Keratinocyte (primary cell): ENCODE measurements around the gene CCSER1. TPM values are rescaled to one million over a fixed set of nuclear protein-coding genes. Genes with fewer than 3 reads are reported as not detected.

Experiments used
- DNase-seq: peaks from one replicate; pipeline ENCODE4 v3.0.0-alpha.2; 2011; ENCODE audit warnings: low read depth, missing footprints, low spot score
- FAIRE-seq: peaks from 2 replicates; lab custom pipeline; 2011; peaks lifted over from hg19 to GRCh38; lab: Jason Lieb, UNC
- H2AFZ ChIP-seq: 2 replicates; pipeline ENCODE4 v1.6.0; 2012; ENCODE audit warnings: low read length, control low read depth, inconsistent platforms; ENCODE audit not compliant: control insufficient read depth
- H3K27ac ChIP-seq: 2 replicates; pipeline ENCODE4 v1.5.1; 2011; ENCODE audit warnings: low read length; ENCODE audit not compliant: control insufficient read depth, insufficient read depth
- H3K27me3 ChIP-seq: 3 replicates; pipeline ENCODE4 v1.6.0; 2011; ENCODE audit warnings: low read length; ENCODE audit not compliant: control insufficient read depth, insufficient read depth; ENCODE audit errors: extremely low read depth
- H3K36me3 ChIP-seq, 2 experiments: 2 replicates in 1 of 2; 3 replicates in 1 of 2; pipeline ENCODE4 v1.5.1; 2011; ENCODE audit warnings: low read length in 2 of 2, mild to moderate bottlenecking in 1 of 2; ENCODE audit not compliant: control insufficient read depth in 2 of 2, insufficient read depth in 2 of 2; ENCODE audit errors: extremely low read depth in 1 of 2
- H3K4me1 ChIP-seq: 3 replicates; pipeline ENCODE4 v1.5.1; 2011; ENCODE audit warnings: low read length; ENCODE audit not compliant: control insufficient read depth, insufficient read depth; ENCODE audit errors: extremely low read depth
- H3K4me2 ChIP-seq: 3 replicates; pipeline ENCODE4 v1.6.0; 2011; ENCODE audit warnings: low read depth, low read length; ENCODE audit not compliant: control insufficient read depth, insufficient read depth; ENCODE audit errors: extremely low read depth
- H3K4me3 ChIP-seq, 3 experiments: fragments of 200-600 bp in 1 of 3; sonication (generic) in 1 of 3; 2 replicates in 2 of 3; 3 replicates in 1 of 3; pipeline ENCODE4 v1.5.1; 2011 to 2016; ENCODE audit warnings: low read length in 3 of 3, mild to moderate bottlenecking in 3 of 3, control low read depth in 2 of 3, inconsistent platforms in 1 of 3, low read depth in 1 of 3, mixed read lengths in 1 of 3, mixed run types in 1 of 3, moderate library complexity in 1 of 3; ENCODE audit not compliant: control insufficient read depth in 2 of 3, insufficient read depth in 2 of 3; ENCODE audit errors: extremely low read depth in 1 of 3
- H3K79me2 ChIP-seq: 2 replicates; pipeline ENCODE4 v1.6.0; 2012; ENCODE audit warnings: low read length; ENCODE audit not compliant: control insufficient read depth, insufficient read depth
- H3K9ac ChIP-seq: 3 replicates; pipeline ENCODE4 v1.6.0; 2011; ENCODE audit warnings: low read length; ENCODE audit not compliant: control insufficient read depth, insufficient read depth; ENCODE audit errors: extremely low read depth
- H3K9me1 ChIP-seq: 3 replicates; pipeline ENCODE4 v1.6.0; 2011; ENCODE audit warnings: low read length; ENCODE audit not compliant: control insufficient read depth, insufficient read depth; ENCODE audit errors: extremely low read depth
- H3K9me3 ChIP-seq: 2 replicates; pipeline ENCODE4 v1.5.1; 2012; ENCODE audit warnings: low read depth, low read length; ENCODE audit not compliant: control insufficient read depth
- H4K20me1 ChIP-seq: 3 replicates; pipeline ENCODE4 v1.6.0; 2011; ENCODE audit warnings: low read length; ENCODE audit not compliant: control insufficient read depth, insufficient read depth; ENCODE audit errors: extremely low read depth
- EZH2 ChIP-seq: IDR thresholded peaks from one replicate; pipeline ENCODE4 v1.6.1; 2012; ENCODE audit warnings: inconsistent platforms, mild to moderate bottlenecking, low read length, moderate library complexity
- dilution Hi-C: fragments of 300-500 bp; cut with MboI; formaldehyde crosslinking; loops from one replicate; pipeline ENCODE4 v1.7.0; 2020; ENCODE audit warnings: low sequenced_read_pairs; ENCODE audit not compliant: extremely low pct_ligation_motif_present
- polyA plus RNA-seq, 5 experiments: library from polyadenylated mRNA; depleted of rRNA in 3 of 5; stranded (reverse) in 3 of 5; stranded (forward) in 1 of 5; unstranded in 1 of 5; fragments of >200 nt; gene quantifications; 1 replicate in 1 of 5; 2 replicates in 3 of 5; 3 replicates in 1 of 5; pipeline versions ENCODE4 v1.2.1 to v1.2.3, GENCODE V29; 2011 to 2012; ENCODE audit warnings: missing spikeins in 2 of 5, low read depth in 1 of 5, low replicate concordance in 1 of 5
- TF ChIP-seq, protein P1 (sequence below), 3 experiments: IDR thresholded peaks in 1 of 3; conservative IDR thresholded peaks in 1 of 3; optimal IDR thresholded peaks in 1 of 3; 2 replicates in 2 of 3; 3 replicates in 1 of 3; pipeline versions ENCODE3 to v1.5.1; 2011; ENCODE audit warnings: low read length in 3 of 3, mild to moderate bottlenecking in 3 of 3, moderate library complexity in 2 of 3, control low read depth in 1 of 3, inconsistent platforms in 1 of 3; ENCODE audit not compliant: insufficient read depth in 2 of 3; ENCODE audit errors: extremely low read depth in 1 of 3

The CCSER1 gene
- polyA plus RNA-seq, 1 donor (not counting 4 experiments of a cell fraction or from before 2014, with no cell fraction given), result 1.2 TPM

DNA sequence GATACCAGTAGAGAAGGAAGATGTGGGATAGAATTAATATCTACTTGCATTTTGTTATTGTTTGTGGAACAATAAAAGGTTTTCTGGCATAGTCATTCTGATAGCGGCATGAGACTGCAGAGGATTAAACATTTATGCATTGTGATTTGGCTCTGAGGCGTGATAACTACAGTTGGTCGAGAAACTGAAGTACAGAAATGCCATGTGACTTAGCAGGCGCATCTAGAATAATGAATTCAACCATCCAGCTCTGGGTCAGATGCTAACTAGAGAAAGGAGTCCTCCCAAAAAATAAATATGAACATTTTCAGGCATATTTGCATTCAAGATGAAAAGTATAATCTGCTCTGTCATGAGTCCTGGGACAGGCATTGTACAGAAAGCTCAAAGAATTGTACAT, 62.8 kb downstream of the CCSER1 start:
- Histone ChIP-seq H3K36me3 (no peaks in the 10 kb centered on the region), H3K4me3 (no peak overlapping the region), H3K9me1 (no peaks in the 10 kb centered on the region), H3K9ac (no peak overlapping the region), H3K27ac (no peak overlapping the region), H3K4me2 (no peak overlapping the region), H3K4me1 (no peaks in the 10 kb centered on the region), H3K79me2 (no peaks in the 10 kb centered on the region), H2AFZ (no peak overlapping the region), H4K20me1 (no peaks in the 10 kb centered on the region), H3K9me3 (no peaks in the 10 kb centered on the region), H3K27me3 (no peaks in the 10 kb centered on the region)
- FAIRE-seq, result no peak
- DNase-seq, result no peak
- dilution Hi-C loops, result no loop called here
- no peak for TF ChIP-seq EZH2
- TF ChIP-seq, protein P1, sequence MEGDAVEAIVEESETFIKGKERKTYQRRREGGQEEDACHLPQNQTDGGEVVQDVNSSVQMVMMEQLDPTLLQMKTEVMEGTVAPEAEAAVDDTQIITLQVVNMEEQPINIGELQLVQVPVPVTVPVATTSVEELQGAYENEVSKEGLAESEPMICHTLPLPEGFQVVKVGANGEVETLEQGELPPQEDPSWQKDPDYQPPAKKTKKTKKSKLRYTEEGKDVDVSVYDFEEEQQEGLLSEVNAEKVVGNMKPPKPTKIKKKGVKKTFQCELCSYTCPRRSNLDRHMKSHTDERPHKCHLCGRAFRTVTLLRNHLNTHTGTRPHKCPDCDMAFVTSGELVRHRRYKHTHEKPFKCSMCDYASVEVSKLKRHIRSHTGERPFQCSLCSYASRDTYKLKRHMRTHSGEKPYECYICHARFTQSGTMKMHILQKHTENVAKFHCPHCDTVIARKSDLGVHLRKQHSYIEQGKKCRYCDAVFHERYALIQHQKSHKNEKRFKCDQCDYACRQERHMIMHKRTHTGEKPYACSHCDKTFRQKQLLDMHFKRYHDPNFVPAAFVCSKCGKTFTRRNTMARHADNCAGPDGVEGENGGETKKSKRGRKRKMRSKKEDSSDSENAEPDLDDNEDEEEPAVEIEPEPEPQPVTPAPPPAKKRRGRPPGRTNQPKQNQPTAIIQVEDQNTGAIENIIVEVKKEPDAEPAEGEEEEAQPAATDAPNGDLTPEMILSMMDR (optimal IDR thresholded peaks at IDR 0.05 in 1 of 3, IDR thresholded peaks at IDR 0.05 in 1 of 3, conservative IDR thresholded peaks at IDR 0.05 in 1 of 3; ENCODE audit: extremely low read depth in 1 of 3, insufficient read depth in 2 of 3, low read length in 3 of 3), result no peak

DNA sequence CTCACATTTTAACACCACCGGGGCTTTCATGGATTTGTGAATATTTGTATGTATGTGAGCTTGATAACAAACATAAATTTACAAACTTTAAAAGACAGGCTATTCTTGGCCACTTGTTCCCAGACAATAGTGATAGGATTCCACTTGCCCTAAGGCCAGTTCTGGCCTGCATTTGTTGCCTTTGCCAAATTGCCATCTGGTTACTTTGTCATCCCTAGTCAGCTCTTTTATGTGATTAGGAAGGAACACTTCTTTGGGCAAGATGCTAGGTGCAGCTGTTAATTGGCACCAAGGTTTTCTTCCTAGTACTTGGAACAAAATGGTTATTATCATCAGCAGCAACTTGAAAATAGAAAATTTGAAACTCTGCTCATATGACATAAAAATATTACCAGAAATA, 63.3 kb downstream of the CCSER1 start:
- Histone ChIP-seq H2AFZ (no peak overlapping the region), H3K9me1 (no peaks in the 10 kb centered on the region), H3K27ac (no peak overlapping the region), H3K79me2 (no peaks in the 10 kb centered on the region), H3K4me3 (no peak overlapping the region), H3K36me3 (no peaks in the 10 kb centered on the region), H4K20me1 (no peaks in the 10 kb centered on the region), H3K27me3 (no peaks in the 10 kb centered on the region), H3K9me3 (no peaks in the 10 kb centered on the region), H3K9ac (no peak overlapping the region), H3K4me2 (no peak overlapping the region), H3K4me1 (no peaks in the 10 kb centered on the region)
- no peak for FAIRE-seq
- DNase-seq, result no peak
- dilution Hi-C loops, result no loop called here
- no peak for TF ChIP-seq EZH2
- TF ChIP-seq, protein P1 (optimal IDR thresholded peaks at IDR 0.05 in 1 of 3, IDR thresholded peaks at IDR 0.05 in 1 of 3, conservative IDR thresholded peaks at IDR 0.05 in 1 of 3; ENCODE audit: extremely low read depth in 1 of 3, insufficient read depth in 2 of 3, low read length in 3 of 3), result no peak
